Measurements from ENCODE around the gene EXD2. TPM values are rescaled to one million over a fixed set of nuclear protein-coding genes. Genes with fewer than 3 reads are reported as not detected.
A peak's percentile ranks its signal among the peaks of the same experiment; 100 is the strongest.

The EXD2 gene
- total and polyA plus RNA-seq, 2 experiments from 2014 or later, result 10.3 to 23.3 TPM

DNA sequence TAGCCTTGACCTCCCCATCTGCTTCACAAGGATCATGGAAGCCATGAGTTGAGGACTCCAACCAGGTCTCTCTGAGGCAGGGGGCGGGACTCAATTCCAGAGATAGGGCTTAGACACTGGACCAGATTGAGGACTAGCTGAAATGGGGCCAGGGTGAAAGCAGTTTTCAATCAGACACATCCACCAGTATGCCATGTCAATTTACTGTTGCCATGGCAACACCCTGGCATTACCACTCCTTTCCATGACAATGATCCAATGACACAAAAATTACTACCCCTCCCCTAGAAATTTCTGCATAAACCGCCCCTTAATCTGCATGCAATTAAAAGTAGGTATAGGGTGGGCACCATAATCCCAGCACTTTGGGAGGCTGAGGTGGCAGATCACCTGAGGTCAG lies 19.7 kb upstream of the EXD2 start:
- H3K27ac ChIP-seq (ENCODE audit: low read depth), result no peak overlapping the region
- Mint-ChIP-seq H3K27me3 (ENCODE audit: insufficient read depth, low read depth, poor library complexity) (no peaks in the 10 kb centered on the region), H3K4me3 (no peak overlapping the region), H3K4me1 (peaks cover 10% of the 10 kb centered on the region), H3K9me3 (no peaks in the 10 kb centered on the region), H3K36me3 (ENCODE audit: low read depth) (no peaks in the 10 kb centered on the region), H3K27ac (no peak overlapping the region)
- no peaks in the 10 kb centered on the region for H3K4me1 ChIP-seq (ENCODE audit: insufficient read depth)
- ATAC-seq (no peak), DNase-seq (ENCODE audit: low spot score) (peak; percentile 29)
- no peaks in the 10 kb centered on the region for H3K36me3 ChIP-seq (ENCODE audit: insufficient read depth)
- H3K9me2 ChIP-seq (ENCODE audit: insufficient read depth), result peaks cover 10% of the 10 kb centered on the region; the same call in 1 of the 2 replicates
- H3K4me3 ChIP-seq, result no peak overlapping the region
- H2AFZ ChIP-seq, result no peak overlapping the region
- no peak overlapping the region for H3K4me2 ChIP-seq
- no peaks in the 10 kb centered on the region for H3K27me3 ChIP-seq (ENCODE audit: insufficient read depth)
- no peaks in the 10 kb centered on the region for H3K79me2 ChIP-seq (replicated peaks; ENCODE audit: insufficient read depth)
- H3F3A ChIP-seq (replicated peaks; ENCODE audit: low read depth), result no peaks in the 10 kb centered on the region
- H4K20me1 ChIP-seq (replicated peaks; ENCODE audit: insufficient read depth), result no peaks in the 10 kb centered on the region
- TF ChIP-seq ETS1 (IDR thresholded peaks at IDR 0.05) (no peak), POLR2AphosphoS5 (IDR thresholded peaks at IDR 0.05; ENCODE audit: low read depth) (no peak), EZH2phosphoT487 (IDR thresholded peaks at IDR 0.05; ENCODE audit: unreplicated experiment) (no peak), REST (IDR thresholded peaks at IDR 0.05; ENCODE audit: unreplicated experiment) (no peak), EZH2 (IDR thresholded peaks at IDR 0.05; ENCODE audit: low read depth, unreplicated experiment) (no peak), CREB1 (CRISPR knock-in tag; IDR thresholded peaks at IDR 0.05; ENCODE audit: low read depth) (no peak), ZNF114 (CRISPR knock-in tag; IDR thresholded peaks at IDR 0.05) (no peak)

GRCh38 chr14:69175130-69175529 lies 16.2 kb upstream of the EXD2 start:
- H3K4me1 Mint-ChIP-seq, result peaks cover 10% of the 10 kb centered on the region
- no peaks in the 10 kb centered on the region for H3K4me1 ChIP-seq (ENCODE audit: insufficient read depth)
- no peak overlapping the region for H3K27ac ChIP-seq (ENCODE audit: low read depth)
- H4K20me1 ChIP-seq (replicated peaks; ENCODE audit: insufficient read depth), result no peaks in the 10 kb centered on the region
- no peak overlapping the region for H3K27ac Mint-ChIP-seq
- no peaks in the 10 kb centered on the region for H3K9me3 Mint-ChIP-seq
- H3F3A ChIP-seq (replicated peaks; ENCODE audit: low read depth), result no peaks in the 10 kb centered on the region
- no peaks in the 10 kb centered on the region for H3K79me2 ChIP-seq (replicated peaks; ENCODE audit: insufficient read depth)
- peaks cover 2% of the 10 kb centered on the region for H3K27me3 Mint-ChIP-seq (ENCODE audit: insufficient read depth, low read depth, poor library complexity)
- H3K4me2 ChIP-seq, result no peak overlapping the region
- no peaks in the 10 kb centered on the region for H3K27me3 ChIP-seq (ENCODE audit: insufficient read depth)
- H2AFZ ChIP-seq, result no peak overlapping the region
- H3K9me2 ChIP-seq (ENCODE audit: insufficient read depth), result peaks cover 10% of the 10 kb centered on the region; the same call in 1 of the 2 replicates
- DNase-seq (ENCODE audit: low spot score) (no peak), ATAC-seq (no peak)
- no peak overlapping the region for H3K4me3 ChIP-seq
- no peaks in the 10 kb centered on the region for H3K36me3 Mint-ChIP-seq (ENCODE audit: low read depth)
- no peak overlapping the region for H3K4me3 Mint-ChIP-seq
- H3K36me3 ChIP-seq (ENCODE audit: insufficient read depth), result no peaks in the 10 kb centered on the region
- TF ChIP-seq EZH2 (IDR thresholded peaks at IDR 0.05; ENCODE audit: low read depth, unreplicated experiment), result no peak
- TF ChIP-seq ETS1 (IDR thresholded peaks at IDR 0.05), result no peak
- TF ChIP-seq STAT1 (IDR thresholded peaks at IDR 0.05; ENCODE audit: unreplicated experiment), result no peak
- no peak for TF ChIP-seq NANOG (IDR thresholded peaks at IDR 0.05; ENCODE audit: borderline replicate concordance)
- TF ChIP-seq ZNF114 (CRISPR knock-in tag; IDR thresholded peaks at IDR 0.05), result no peak
- TF ChIP-seq, protein P1, sequence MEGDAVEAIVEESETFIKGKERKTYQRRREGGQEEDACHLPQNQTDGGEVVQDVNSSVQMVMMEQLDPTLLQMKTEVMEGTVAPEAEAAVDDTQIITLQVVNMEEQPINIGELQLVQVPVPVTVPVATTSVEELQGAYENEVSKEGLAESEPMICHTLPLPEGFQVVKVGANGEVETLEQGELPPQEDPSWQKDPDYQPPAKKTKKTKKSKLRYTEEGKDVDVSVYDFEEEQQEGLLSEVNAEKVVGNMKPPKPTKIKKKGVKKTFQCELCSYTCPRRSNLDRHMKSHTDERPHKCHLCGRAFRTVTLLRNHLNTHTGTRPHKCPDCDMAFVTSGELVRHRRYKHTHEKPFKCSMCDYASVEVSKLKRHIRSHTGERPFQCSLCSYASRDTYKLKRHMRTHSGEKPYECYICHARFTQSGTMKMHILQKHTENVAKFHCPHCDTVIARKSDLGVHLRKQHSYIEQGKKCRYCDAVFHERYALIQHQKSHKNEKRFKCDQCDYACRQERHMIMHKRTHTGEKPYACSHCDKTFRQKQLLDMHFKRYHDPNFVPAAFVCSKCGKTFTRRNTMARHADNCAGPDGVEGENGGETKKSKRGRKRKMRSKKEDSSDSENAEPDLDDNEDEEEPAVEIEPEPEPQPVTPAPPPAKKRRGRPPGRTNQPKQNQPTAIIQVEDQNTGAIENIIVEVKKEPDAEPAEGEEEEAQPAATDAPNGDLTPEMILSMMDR (conservative IDR thresholded peaks at IDR 0.05; ENCODE audit: low read depth in 2 of 2), result no peak
- no peak for TF ChIP-seq EZH2phosphoT487 (IDR thresholded peaks at IDR 0.05; ENCODE audit: unreplicated experiment)
- no peak for TF ChIP-seq REST (IDR thresholded peaks at IDR 0.05; ENCODE audit: unreplicated experiment)
- no peak for TF ChIP-seq ZNF331 (CRISPR knock-in tag; IDR thresholded peaks at IDR 0.05; ENCODE audit: low read depth)

Measured in GM23338 (cell line).